SK-N-SH (cell line): Measurements from ENCODE around the gene SLC12A7. TPM values are rescaled to one million over a fixed set of nuclear protein-coding genes. Genes with fewer than 3 reads are reported as not detected.

ENCODE experiments used
- CTCF ChIA-PET: fragments of 300-600, 350-600 bp; formaldehyde crosslinking; extraction: SDS; loops from one replicate; lab custom pipeline; 2021; lab: Yijun Ruan, JAX
- POLR2A ChIA-PET: fragments of 350-600 bp; sonication (Branson Sonifier 250); formaldehyde crosslinking; extraction: SDS; loops from one replicate; lab custom pipeline; 2020; ENCODE audit warnings: antibody characterized with exemption, inconsistent platforms; lab: Yijun Ruan, JAX
- DNase-seq: peaks from one replicate; pipeline ENCODE4 v3.0.0; 2012
- H2AFZ ChIP-seq: fragments of 200-600 bp; sonication (generic); 2 replicates; pipeline ENCODE4 v1.8.1; 2016; ENCODE audit warnings: antibody characterized with exemption, mild to moderate bottlenecking, low read depth
- H3F3A ChIP-seq: fragments of 200-600 bp; sonication (generic); replicated peaks from 2 replicates; pipeline ENCODE3; 2016; ENCODE audit warnings: antibody characterized with exemption, mild to moderate bottlenecking; ENCODE audit not compliant: insufficient read depth
- H3K27ac ChIP-seq, 2 experiments: fragments of 200-500 bp in 1 of 2; fragments of 200-600 bp in 1 of 2; sonication (Bioruptor generic) in 1 of 2; sonication (generic), shearing (Covaris generic) in 1 of 2; 2 replicates each; pipeline versions ENCODE4 v1.5.1 to v1.6.1; 2014 to 2016; ENCODE audit warnings: low read depth in 2 of 2, inconsistent platforms in 1 of 2, low read length in 1 of 2, mild to moderate bottlenecking in 1 of 2, mixed read lengths in 1 of 2
- H3K27me3 ChIP-seq: fragments of 200-600 bp; sonication (generic), shearing (Covaris generic); 2 replicates; pipeline ENCODE4 v1.6.1; 2016; ENCODE audit warnings: mixed run types; ENCODE audit not compliant: insufficient read depth
- H3K36me3 ChIP-seq, 2 experiments: fragments of 200-500 bp in 1 of 2; fragments of 200-600 bp in 1 of 2; sonication (Bioruptor generic) in 1 of 2; sonication (generic) in 1 of 2; replicated peaks in 1 of 2; 2 replicates each; pipeline versions ENCODE3 to v1.5.1; 2014 to 2016; ENCODE audit warnings: low read length in 1 of 2, mild to moderate bottlenecking in 1 of 2; ENCODE audit not compliant: insufficient read depth in 2 of 2, control insufficient read depth in 1 of 2
- H3K4me1 ChIP-seq, 2 experiments: fragments of 200-500 bp in 1 of 2; fragments of 200-600 bp in 1 of 2; sonication (Bioruptor generic) in 1 of 2; sonication (generic), shearing (Covaris generic) in 1 of 2; 2 replicates each; pipeline versions ENCODE4 v1.5.1 to v1.6.1; 2014 to 2016; ENCODE audit warnings: low read depth in 1 of 2, low read length in 1 of 2, mixed run types in 1 of 2; ENCODE audit not compliant: insufficient read depth in 2 of 2, control insufficient read depth in 1 of 2
- H3K4me2 ChIP-seq: fragments of 200-600 bp; sonication (generic), shearing (Covaris generic); 2 replicates; pipeline ENCODE4 v1.6.1; 2017; ENCODE audit warnings: mixed run types
- H3K4me3 ChIP-seq, 2 experiments: fragments of 200-500 bp in 1 of 2; fragments of 200-600 bp in 1 of 2; sonication (Bioruptor generic) in 1 of 2; sonication (generic), shearing (Covaris generic) in 1 of 2; 2 replicates each; pipeline versions ENCODE4 v1.5.1 to v1.8.1; 2014 to 2016; ENCODE audit warnings: low read depth in 2 of 2, inconsistent platforms in 1 of 2, low read length in 1 of 2, mild to moderate bottlenecking in 1 of 2, mixed read lengths in 1 of 2, moderate library complexity in 1 of 2
- H3K79me2 ChIP-seq: fragments of 200-600 bp; sonication (generic); 2 replicates; pipeline ENCODE4 v1.8.1; 2017; ENCODE audit warnings: mild to moderate bottlenecking; ENCODE audit not compliant: insufficient read depth
- H3K9ac ChIP-seq: fragments of 200-600 bp; sonication (generic); 2 replicates; pipeline ENCODE4 v1.6.1; 2017; ENCODE audit warnings: mixed run types
- H3K9me2 ChIP-seq: fragments of 200-600 bp; sonication (generic); 2 replicates; pipeline ENCODE4 v1.6.1; 2017; ENCODE audit warnings: mixed run types
- H3K9me3 ChIP-seq: fragments of 200-600 bp; sonication (generic); 2 replicates; pipeline ENCODE4 v1.6.1; 2017; ENCODE audit warnings: mixed run types, mild to moderate bottlenecking, moderate library complexity
- H4K20me1 ChIP-seq: fragments of 200-600 bp; sonication (generic); 2 replicates; pipeline ENCODE4 v1.6.1; 2017; ENCODE audit warnings: mild to moderate bottlenecking, mixed run types; ENCODE audit not compliant: insufficient read depth
- ELF1 ChIP-seq: IDR thresholded peaks from 2 replicates; pipeline ENCODE4 v1.4.0; 2012
- FOSL2 ChIP-seq: IDR thresholded peaks from 2 replicates; pipeline ENCODE4 v1.4.0; 2012; ENCODE audit warnings: low read depth, mild to moderate bottlenecking, moderate library complexity, borderline replicate concordance
- FOXJ3 ChIP-seq: sonication (generic); formaldehyde crosslinking; IDR thresholded peaks from 2 replicates; pipeline ENCODE4 v1.5.1; 2020; ENCODE audit warnings: mild to moderate bottlenecking, missing genetic modification reagents
- NFIC ChIP-seq: IDR thresholded peaks from 2 replicates; pipeline ENCODE4 v1.4.0; 2012; ENCODE audit warnings: borderline replicate concordance
- POLR2AphosphoS5 ChIP-seq: IDR thresholded peaks from 2 replicates; pipeline ENCODE4 v1.6.1; 2012; ENCODE audit warnings: low read depth, low read length
- RFX5 ChIP-seq: IDR thresholded peaks from 2 replicates; pipeline ENCODE4 v1.6.1; 2012; ENCODE audit warnings: mild to moderate bottlenecking, improper control_type of control experiment, low read length
- SMC3 ChIP-seq: IDR thresholded peaks from 2 replicates; pipeline ENCODE4 v1.6.1; 2012; ENCODE audit warnings: low read depth, low read length, improper control_type of control experiment
- TCF12 ChIP-seq: IDR thresholded peaks from 2 replicates; pipeline ENCODE4 v1.4.0; 2012
- TEAD4 ChIP-seq: IDR thresholded peaks from 2 replicates; pipeline ENCODE4 v1.4.0; 2012; ENCODE audit warnings: mild to moderate bottlenecking, borderline replicate concordance; ENCODE audit not compliant: insufficient read depth
- YY1 ChIP-seq: IDR thresholded peaks from 2 replicates; pipeline ENCODE4 v1.4.0; 2012; ENCODE audit warnings: low read depth, mild to moderate bottlenecking
- WGBS: methylation state at CpG from one replicate; pipeline ENCODE4 v1.1.6; 2017; ENCODE audit warnings: low lambda C conversion rate; 5-methylcytosine and 5-hydroxymethylcytosine counted together
- polyA plus RNA-seq, 3 experiments: library from polyadenylated mRNA; depleted of rRNA; stranded (reverse); fragments of >200 nt; gene quantifications; 2 replicates each; pipeline ENCODE4 v1.2.3, GENCODE V29; 2012
- TF ChIP-seq, protein P1 (sequence below): IDR thresholded peaks from 2 replicates; pipeline ENCODE4 v1.4.0; 2012; ENCODE audit warnings: low read depth, borderline replicate concordance
- TF ChIP-seq, protein P2 (sequence below): IDR thresholded peaks from 2 replicates; pipeline ENCODE4; 2012
- TF ChIP-seq, protein P3 (sequence below): IDR thresholded peaks from 2 replicates; pipeline ENCODE4 v1.6.1; 2012; ENCODE audit warnings: mild to moderate bottlenecking, low read depth, low read length, moderate library complexity
- TF ChIP-seq, protein P4 (sequence below): IDR thresholded peaks from 2 replicates; pipeline ENCODE4 v1.4.0; 2012; ENCODE audit warnings: low read depth, borderline replicate concordance

SLC12A7 gene
- polyA plus RNA-seq, 1 of the 3 experiments (the other 2 are of a cell fraction), result 2.6 TPM

DNA sequence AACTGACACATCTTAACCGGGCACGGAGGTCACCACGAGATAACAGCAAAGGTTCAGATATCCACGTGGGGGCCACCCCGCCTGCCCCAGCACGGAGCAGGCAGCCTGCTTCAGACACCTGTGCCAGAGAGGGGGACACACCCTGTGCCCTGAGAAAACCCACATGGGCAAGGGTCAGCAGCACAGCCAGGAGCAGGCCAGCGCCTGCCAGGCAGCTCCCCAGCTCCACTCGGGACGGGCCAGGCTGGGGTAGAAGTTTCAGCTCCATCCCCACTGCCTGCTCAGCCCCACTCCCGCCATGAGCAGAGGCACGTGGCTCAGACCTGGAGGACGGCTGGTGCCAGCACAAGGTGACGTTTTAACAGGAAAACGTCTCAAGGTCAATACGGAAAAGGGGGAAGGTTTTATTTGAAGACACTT lies 22.2 kb downstream of the SLC12A7 start:
- Histone ChIP-seq H3K27ac (no peak overlapping the region), H3F3A (no peaks in the 10 kb centered on the region), H3K9me3 (no peaks in the 10 kb centered on the region), H3K4me2 (no peak overlapping the region), H3K27me3 (no peaks in the 10 kb centered on the region), H3K4me3 (no peak overlapping the region), H3K9ac (no peak overlapping the region), H3K79me2 (no peaks in the 10 kb centered on the region), H3K4me1 (peaks cover 0 to 8% of the 10 kb centered on the region in 2 experiments; a peak in 1 of 4 replicates), H3K36me3 (no peaks in the 10 kb centered on the region), H3K9me2 (no peaks in the 10 kb centered on the region), H2AFZ (no peak overlapping the region), H4K20me1 (no peaks in the 10 kb centered on the region)
- no peak for DNase-seq
- ChIA-PET CTCF (interaction anchor here (1.2 to 1.4 kb wide), 2 partner anchors 50 to 85 kb away, joined by 3 to 6 read pairs; no protein-coding TSS in a partner anchor), POLR2A (interaction anchor here (0.6 kb wide), 1 partner anchor 561 kb away, joined by 4 read pairs; no protein-coding TSS in a partner anchor)
- WGBS, result 64% methylated on average over 7 of the region's 15 CpGs
- TF ChIP-seq TCF12, result no peak
- no peak for TF ChIP-seq NFIC

DNA sequence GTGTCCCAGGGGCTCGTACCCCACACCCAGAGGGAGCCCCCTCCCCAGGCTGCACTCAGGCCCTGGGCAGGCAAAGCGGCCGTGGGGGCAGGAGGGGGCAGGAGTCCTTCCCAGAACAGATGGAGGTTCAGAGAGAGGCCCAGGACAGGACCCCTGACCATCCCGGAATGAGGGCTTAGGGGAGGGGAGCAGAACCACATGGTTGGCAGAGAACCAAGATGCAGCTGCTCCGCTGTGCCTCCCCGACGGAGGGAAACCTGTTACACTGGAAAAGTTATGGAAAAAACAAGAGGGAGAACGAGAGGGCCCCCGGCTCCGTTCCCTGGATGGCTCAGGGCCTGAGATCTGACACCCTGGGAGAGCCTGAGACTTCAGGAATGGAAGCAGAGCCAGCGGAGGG lies 22.7 kb downstream of the SLC12A7 start:
- Histone ChIP-seq H3K36me3 (no peaks in the 10 kb centered on the region), H3F3A (no peaks in the 10 kb centered on the region), H3K4me1 (peaks cover 0 to 8% of the 10 kb centered on the region in 2 experiments; a peak in 1 of 4 replicates), H3K79me2 (no peaks in the 10 kb centered on the region), H3K4me2 (no peak overlapping the region), H3K9me3 (no peaks in the 10 kb centered on the region), H4K20me1 (no peaks in the 10 kb centered on the region), H3K9me2 (no peaks in the 10 kb centered on the region), H3K27ac (no peak overlapping the region), H3K9ac (no peak overlapping the region), H3K27me3 (no peaks in the 10 kb centered on the region), H3K4me3 (no peak overlapping the region), H2AFZ (no peak overlapping the region)
- CTCF ChIA-PET, result interaction anchor here (1.2 to 1.4 kb wide), 2 partner anchors 51 to 85 kb away, joined by 3 to 6 read pairs; no protein-coding TSS in a partner anchor
- peak; percentile 55 for DNase-seq
- WGBS, result 67% methylated on average over 10 of the region's 11 CpGs
- no peak for TF ChIP-seq YY1
- no peak for TF ChIP-seq TEAD4
- TF ChIP-seq, protein P1, sequence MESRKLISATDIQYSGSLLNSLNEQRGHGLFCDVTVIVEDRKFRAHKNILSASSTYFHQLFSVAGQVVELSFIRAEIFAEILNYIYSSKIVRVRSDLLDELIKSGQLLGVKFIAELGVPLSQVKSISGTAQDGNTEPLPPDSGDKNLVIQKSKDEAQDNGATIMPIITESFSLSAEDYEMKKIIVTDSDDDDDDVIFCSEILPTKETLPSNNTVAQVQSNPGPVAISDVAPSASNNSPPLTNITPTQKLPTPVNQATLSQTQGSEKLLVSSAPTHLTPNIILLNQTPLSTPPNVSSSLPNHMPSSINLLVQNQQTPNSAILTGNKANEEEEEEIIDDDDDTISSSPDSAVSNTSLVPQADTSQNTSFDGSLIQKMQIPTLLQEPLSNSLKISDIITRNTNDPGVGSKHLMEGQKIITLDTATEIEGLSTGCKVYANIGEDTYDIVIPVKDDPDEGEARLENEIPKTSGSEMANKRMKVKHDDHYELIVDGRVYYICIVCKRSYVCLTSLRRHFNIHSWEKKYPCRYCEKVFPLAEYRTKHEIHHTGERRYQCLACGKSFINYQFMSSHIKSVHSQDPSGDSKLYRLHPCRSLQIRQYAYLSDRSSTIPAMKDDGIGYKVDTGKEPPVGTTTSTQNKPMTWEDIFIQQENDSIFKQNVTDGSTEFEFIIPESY, result no peak
- TF ChIP-seq FOXJ3 (CRISPR knock-in tag), result no peak
- POLR2A ChIA-PET, result interaction anchor here (0.6 kb wide), 1 partner anchor 562 kb away, joined by 4 read pairs; no protein-coding TSS in a partner anchor

DNA sequence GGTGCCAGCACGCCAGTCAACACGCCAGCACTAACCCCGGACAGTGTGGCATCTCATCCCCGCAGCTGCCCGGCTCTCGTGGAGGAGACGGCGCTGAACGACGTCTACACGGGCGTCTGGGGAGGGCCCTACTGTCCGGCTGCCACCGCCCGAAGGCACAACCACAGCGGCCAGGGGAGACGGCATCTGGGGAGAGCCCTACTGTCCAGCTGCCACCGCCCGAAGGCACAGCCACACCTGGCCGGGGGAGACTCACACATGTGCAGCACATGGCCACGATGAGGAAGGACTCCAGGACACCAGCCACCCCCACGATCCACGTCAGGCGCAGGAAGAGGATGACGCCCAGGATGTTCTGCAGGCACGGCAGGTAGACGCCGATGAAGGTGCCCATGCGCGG lies 23.1 kb downstream of the SLC12A7 start:
- H3K9ac ChIP-seq, result no peak overlapping the region
- CTCF ChIA-PET, result interaction anchor here (1.2 kb wide), 1 partner anchor 86 kb away, joined by 6 read pairs; no protein-coding TSS in a partner anchor
- H3K4me3 ChIP-seq, result no peak overlapping the region
- H3K27ac ChIP-seq, result no peak overlapping the region
- POLR2A ChIA-PET, result interaction anchor here (0.6 kb wide), 1 partner anchor 562 kb away, joined by 4 read pairs; no protein-coding TSS in a partner anchor
- no peak overlapping the region for H3K4me2 ChIP-seq
- H3K9me2 ChIP-seq, result no peaks in the 10 kb centered on the region
- H3K36me3 ChIP-seq, result no peaks in the 10 kb centered on the region
- no peaks in the 10 kb centered on the region for H3K79me2 ChIP-seq
- whole genome bisulfite sequencing, result 37% methylated on average over 2 of the region's 30 CpGs
- no peaks in the 10 kb centered on the region for H3F3A ChIP-seq
- H3K27me3 ChIP-seq, result no peaks in the 10 kb centered on the region
- no peaks in the 10 kb centered on the region for H4K20me1 ChIP-seq
- H2AFZ ChIP-seq, result no peak overlapping the region
- H3K4me1 ChIP-seq, result peaks cover 0 to 8% of the 10 kb centered on the region in 2 experiments; a peak in 1 of 4 replicates
- H3K9me3 ChIP-seq, result no peaks in the 10 kb centered on the region
- DNase-seq, result peak; percentile 67
- TF ChIP-seq SMC3 (no peak), POLR2AphosphoS5 (no peak), ELF1 (no peak), RFX5 (no peak), FOSL2 (no peak), TEAD4 (no peak), NFIC (no peak)
- TF ChIP-seq, protein P2, sequence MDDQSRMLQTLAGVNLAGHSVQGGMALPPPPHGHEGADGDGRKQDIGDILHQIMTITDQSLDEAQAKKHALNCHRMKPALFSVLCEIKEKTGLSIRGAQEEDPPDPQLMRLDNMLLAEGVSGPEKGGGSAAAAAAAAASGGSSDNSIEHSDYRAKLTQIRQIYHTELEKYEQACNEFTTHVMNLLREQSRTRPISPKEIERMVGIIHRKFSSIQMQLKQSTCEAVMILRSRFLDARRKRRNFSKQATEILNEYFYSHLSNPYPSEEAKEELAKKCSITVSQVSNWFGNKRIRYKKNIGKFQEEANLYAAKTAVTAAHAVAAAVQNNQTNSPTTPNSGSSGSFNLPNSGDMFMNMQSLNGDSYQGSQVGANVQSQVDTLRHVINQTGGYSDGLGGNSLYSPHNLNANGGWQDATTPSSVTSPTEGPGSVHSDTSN, result no peak
- TF ChIP-seq, protein P3, sequence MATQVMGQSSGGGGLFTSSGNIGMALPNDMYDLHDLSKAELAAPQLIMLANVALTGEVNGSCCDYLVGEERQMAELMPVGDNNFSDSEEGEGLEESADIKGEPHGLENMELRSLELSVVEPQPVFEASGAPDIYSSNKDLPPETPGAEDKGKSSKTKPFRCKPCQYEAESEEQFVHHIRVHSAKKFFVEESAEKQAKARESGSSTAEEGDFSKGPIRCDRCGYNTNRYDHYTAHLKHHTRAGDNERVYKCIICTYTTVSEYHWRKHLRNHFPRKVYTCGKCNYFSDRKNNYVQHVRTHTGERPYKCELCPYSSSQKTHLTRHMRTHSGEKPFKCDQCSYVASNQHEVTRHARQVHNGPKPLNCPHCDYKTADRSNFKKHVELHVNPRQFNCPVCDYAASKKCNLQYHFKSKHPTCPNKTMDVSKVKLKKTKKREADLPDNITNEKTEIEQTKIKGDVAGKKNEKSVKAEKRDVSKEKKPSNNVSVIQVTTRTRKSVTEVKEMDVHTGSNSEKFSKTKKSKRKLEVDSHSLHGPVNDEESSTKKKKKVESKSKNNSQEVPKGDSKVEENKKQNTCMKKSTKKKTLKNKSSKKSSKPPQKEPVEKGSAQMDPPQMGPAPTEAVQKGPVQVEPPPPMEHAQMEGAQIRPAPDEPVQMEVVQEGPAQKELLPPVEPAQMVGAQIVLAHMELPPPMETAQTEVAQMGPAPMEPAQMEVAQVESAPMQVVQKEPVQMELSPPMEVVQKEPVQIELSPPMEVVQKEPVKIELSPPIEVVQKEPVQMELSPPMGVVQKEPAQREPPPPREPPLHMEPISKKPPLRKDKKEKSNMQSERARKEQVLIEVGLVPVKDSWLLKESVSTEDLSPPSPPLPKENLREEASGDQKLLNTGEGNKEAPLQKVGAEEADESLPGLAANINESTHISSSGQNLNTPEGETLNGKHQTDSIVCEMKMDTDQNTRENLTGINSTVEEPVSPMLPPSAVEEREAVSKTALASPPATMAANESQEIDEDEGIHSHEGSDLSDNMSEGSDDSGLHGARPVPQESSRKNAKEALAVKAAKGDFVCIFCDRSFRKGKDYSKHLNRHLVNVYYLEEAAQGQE, result no peak
- TF ChIP-seq, protein P4, sequence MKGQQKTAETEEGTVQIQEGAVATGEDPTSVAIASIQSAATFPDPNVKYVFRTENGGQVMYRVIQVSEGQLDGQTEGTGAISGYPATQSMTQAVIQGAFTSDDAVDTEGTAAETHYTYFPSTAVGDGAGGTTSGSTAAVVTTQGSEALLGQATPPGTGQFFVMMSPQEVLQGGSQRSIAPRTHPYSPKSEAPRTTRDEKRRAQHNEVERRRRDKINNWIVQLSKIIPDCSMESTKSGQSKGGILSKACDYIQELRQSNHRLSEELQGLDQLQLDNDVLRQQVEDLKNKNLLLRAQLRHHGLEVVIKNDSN, result no peak
